Measurements from ENCODE around the gene SHISA7.

DNA sequence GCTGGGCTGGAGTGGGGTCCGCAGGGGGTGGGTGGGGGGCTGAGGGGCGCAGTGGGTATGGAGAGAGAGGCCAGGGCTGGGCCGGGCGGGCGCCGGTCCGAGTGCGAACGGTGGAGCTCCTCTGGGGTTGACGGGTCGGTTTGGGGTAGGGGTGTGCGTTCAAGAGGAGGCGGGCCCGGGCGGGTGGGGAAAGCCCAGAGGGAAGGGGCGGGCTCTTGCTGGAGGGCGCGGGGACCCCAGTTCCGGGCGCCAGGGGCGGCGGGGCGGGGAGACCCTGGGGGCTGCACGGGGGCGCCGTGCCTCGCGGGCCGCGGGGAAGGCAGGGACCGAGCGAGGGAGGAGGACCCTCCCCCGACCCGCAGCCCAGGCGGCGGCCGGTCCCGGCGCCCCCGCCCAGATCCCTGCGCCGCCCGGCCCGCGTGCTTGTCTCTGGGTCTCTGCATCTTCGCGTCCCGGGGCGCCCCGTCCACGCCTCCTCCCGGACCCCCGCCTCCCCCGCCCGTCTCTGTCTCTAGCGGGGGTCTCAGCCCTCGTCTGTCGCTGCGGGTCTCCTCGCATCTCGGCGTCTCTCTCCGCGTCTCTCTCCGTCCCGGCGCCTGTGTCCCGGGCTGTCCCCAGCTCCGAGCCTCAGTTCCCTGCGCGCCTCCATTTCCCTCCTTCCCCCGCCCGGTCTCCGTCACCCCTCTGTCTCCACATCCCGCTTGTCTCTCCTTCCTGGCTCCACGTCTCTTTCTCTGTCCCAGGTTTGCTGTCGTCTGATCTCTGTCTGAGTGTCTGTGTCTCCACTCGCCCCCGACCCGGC is 8.3 kb upstream of the SHISA7 start:
- TF ChIP-seq, protein P1, sequence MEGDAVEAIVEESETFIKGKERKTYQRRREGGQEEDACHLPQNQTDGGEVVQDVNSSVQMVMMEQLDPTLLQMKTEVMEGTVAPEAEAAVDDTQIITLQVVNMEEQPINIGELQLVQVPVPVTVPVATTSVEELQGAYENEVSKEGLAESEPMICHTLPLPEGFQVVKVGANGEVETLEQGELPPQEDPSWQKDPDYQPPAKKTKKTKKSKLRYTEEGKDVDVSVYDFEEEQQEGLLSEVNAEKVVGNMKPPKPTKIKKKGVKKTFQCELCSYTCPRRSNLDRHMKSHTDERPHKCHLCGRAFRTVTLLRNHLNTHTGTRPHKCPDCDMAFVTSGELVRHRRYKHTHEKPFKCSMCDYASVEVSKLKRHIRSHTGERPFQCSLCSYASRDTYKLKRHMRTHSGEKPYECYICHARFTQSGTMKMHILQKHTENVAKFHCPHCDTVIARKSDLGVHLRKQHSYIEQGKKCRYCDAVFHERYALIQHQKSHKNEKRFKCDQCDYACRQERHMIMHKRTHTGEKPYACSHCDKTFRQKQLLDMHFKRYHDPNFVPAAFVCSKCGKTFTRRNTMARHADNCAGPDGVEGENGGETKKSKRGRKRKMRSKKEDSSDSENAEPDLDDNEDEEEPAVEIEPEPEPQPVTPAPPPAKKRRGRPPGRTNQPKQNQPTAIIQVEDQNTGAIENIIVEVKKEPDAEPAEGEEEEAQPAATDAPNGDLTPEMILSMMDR (conservative IDR thresholded peaks at IDR 0.05 in 1 of 2, IDR thresholded peaks at IDR 0.05 in 1 of 2; ENCODE audit: low read depth in 1 of 2, low read length in 2 of 2), result no peak
- TF ChIP-seq EZH2 (IDR thresholded peaks at IDR 0.05; ENCODE audit: low read length, missing control alignments), result peak; percentile 97

All from fibroblast of lung (primary cell).